SH-SY5Y (cell line): ENCODE results near the gene RBM33.

Experiments used
- GATA2 ChIP-seq: IDR thresholded peaks from 2 replicates; pipeline ENCODE4 v1.6.1; 2011; ENCODE audit warnings: mild to moderate bottlenecking, low read depth, low read length
- GATA3 ChIP-seq: IDR thresholded peaks from 2 replicates; pipeline ENCODE4 v1.6.1; 2011; ENCODE audit warnings: low read depth, mild to moderate bottlenecking, low read length, moderate library complexity

RBM33 gene

GRCh38 chr7:155764438-155764793, 120.0 kb downstream of the RBM33 start:
- TF ChIP-seq GATA2, result no peak
- TF ChIP-seq GATA3, result no peak

- TF ChIP-seq GATA3 (no peak), GATA2 (no peak)
Observed at GRCh38 chr7:155765458-155765857, 121.0 kb downstream of the RBM33 start.

GRCh38 chr7:155766386-155766785, 121.9 kb downstream of the RBM33 start:
- TF ChIP-seq GATA3 (no peak), GATA2 (no peak)

- TF ChIP-seq GATA2 (no peak), GATA3 (no peak)
Observed at GRCh38 chr7:155766966-155767916, 122.8 kb downstream of the RBM33 start.

- no peak for TF ChIP-seq GATA3
- no peak for TF ChIP-seq GATA2
Observed at GRCh38 chr7:155769701-155770100, 125.2 kb downstream of the RBM33 start.

GRCh38 chr7:155770241-155770640, 125.8 kb downstream of the RBM33 start:
- TF ChIP-seq GATA2 (no peak), GATA3 (no peak)

GRCh38 chr7:155773531-155773930, 129.1 kb downstream of the RBM33 start:
- TF ChIP-seq GATA2 (no peak), GATA3 (no peak)

- TF ChIP-seq GATA2 (no peak), GATA3 (no peak)
Observed at GRCh38 chr7:155774947-155775346, 130.5 kb downstream of the RBM33 start.

- no peak for TF ChIP-seq GATA2
- TF ChIP-seq GATA3, result no peak
Observed at GRCh38 chr7:155775691-155776090, 131.2 kb downstream of the RBM33 start.

- TF ChIP-seq GATA2 (no peak), GATA3 (no peak)
Observed at GRCh38 chr7:155776606-155777005, 132.1 kb downstream of the RBM33 start.

- no peak for TF ChIP-seq GATA3
- TF ChIP-seq GATA2, result no peak
Observed at GRCh38 chr7:155778349-155778748, 133.9 kb downstream of the RBM33 start.

- no peak for TF ChIP-seq GATA3
- no peak for TF ChIP-seq GATA2
Observed at GRCh38 chr7:155780884-155781283, 136.4 kb downstream of the RBM33 start.

GRCh38 chr7:155781433-155781832, 137.0 kb downstream of the RBM33 start:
- TF ChIP-seq GATA2 (no peak), GATA3 (no peak)

GRCh38 chr7:155782466-155782865, 138.0 kb downstream of the RBM33 start:
- TF ChIP-seq GATA2 (no peak), GATA3 (no peak)

- TF ChIP-seq GATA3 (no peak), GATA2 (no peak)
Observed at GRCh38 chr7:155785536-155785935, 141.1 kb downstream of the RBM33 start.
